GM18861 (cell line): ENCODE results near the gene DNASE1L2.

Experiments used
- ATAC-seq: cut with Tn5 transposase; IDR thresholded peaks from one replicate; pipeline ENCODE4 v1.9.1; 2021; ENCODE audit not compliant: unreplicated experiment

DNASE1L2 gene

GRCh38 chr16:2223221-2223941, 12.9 kb upstream of the DNASE1L2 start, which contains the start of gene E4F1:
Gene E4F1 (plus strand): TSS chr16:2223591. CDS start chr16:2223614, 23 bp downstream.
- peak; percentile 86 for ATAC-seq

DNA sequence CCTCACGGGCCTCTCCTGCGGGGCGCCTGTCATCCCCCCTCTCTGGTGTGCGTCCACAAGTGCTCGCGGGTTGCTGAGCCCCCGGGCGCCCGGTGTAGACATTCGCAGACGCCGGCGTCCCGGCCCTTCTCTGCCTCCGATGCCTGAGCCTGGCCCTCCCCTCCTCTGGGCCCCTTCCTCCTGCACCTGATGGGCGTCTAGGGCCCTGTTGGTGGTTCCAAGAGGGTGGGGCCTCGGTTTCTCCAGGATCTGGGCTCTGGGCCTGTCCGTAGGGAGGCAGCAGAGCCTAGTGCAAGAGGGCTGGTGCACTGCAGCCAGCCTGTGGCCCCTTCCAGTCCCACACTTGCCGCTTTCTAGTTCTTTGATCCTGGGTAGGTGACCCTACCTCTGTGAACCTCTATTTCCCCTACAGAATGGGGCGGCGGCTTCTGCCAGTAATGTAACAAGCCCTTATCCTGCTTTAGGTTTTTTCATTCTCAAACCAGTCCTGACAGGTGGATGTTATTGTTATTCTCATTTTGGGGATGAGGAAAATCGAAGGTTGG, 12.2 kb upstream of the DNASE1L2 start:
- peak; percentile 5 for ATAC-seq

DNA sequence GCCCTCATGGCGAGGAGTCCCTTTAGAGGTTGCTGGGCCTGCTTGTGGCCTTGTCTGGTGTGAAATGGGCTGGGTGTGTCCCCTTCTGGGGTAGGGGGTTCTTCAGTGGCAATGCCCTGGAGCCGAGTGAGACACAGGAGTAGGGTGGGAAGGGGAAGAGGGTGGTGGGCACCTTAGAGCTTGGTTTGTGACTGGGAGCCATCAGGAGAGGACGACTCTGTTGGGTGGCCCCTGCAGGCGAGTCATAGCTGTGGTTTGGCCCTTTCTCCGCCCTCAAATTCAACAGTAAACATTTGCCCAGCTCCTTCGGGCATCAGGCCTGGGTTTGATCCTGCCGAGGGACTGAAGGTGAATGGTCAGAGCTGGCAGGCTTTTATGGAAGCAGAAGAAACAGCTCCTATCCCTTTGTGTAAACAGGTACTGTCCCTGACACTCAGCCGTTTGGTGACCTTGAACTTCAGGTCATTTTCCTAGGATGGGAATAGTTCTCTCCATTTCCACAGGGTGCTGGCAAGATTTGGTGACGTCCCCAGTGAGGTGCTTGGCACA, 9.9 kb upstream of the DNASE1L2 start:
- no peak for ATAC-seq

GRCh38 chr16:2226918-2227317, 9.3 kb upstream of the DNASE1L2 start:
- no peak for ATAC-seq

DNA sequence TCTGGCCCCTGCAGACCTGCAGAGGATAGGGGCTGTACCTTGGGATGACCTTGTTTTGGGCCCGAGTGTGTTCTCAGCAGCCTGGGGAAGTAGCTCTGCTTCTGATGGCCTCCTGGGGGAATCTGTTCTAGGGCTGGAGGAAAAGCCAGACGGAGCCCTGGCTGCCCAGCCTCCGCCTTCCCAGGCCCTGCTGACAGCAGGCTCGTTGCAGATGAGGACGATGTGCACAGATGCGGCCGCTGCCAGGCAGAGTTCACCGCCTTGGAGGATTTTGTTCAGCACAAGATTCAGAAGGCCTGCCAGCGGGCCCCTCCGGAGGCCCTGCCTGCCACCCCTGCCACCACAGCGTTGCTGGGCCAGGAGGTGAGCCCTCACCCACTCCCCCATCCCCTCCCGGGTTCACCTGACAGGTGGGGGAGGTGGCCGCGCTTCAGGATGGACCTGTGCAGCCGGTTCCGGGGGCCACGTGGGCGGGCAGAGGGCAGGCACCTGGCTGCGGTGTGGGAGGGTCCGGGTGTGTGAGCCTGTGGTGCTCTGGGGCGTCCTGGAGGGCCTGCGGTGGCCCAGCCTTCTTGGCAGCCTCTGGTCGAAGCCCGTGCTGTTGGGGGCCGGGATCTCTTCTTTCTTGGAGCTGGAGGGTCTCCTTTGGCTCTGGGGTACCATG, 8.0 kb upstream of the DNASE1L2 start:
- ATAC-seq, result no peak

GRCh38 chr16:2229091-2229490, 7.2 kb upstream of the DNASE1L2 start:
- no peak for ATAC-seq

- ATAC-seq, result no peak
Measured at GRCh38 chr16:2229632-2230250, 6.5 kb upstream of the DNASE1L2 start.

- ATAC-seq, result no peak
Measured at GRCh38 chr16:2230376-2230775, 5.9 kb upstream of the DNASE1L2 start.

- ATAC-seq, result no peak
Measured at GRCh38 chr16:2231016-2231931, 5.0 kb upstream of the DNASE1L2 start.

GRCh38 chr16:2232094-2232990, 3.9 kb upstream of the DNASE1L2 start:
- ATAC-seq, result no peak

DNA sequence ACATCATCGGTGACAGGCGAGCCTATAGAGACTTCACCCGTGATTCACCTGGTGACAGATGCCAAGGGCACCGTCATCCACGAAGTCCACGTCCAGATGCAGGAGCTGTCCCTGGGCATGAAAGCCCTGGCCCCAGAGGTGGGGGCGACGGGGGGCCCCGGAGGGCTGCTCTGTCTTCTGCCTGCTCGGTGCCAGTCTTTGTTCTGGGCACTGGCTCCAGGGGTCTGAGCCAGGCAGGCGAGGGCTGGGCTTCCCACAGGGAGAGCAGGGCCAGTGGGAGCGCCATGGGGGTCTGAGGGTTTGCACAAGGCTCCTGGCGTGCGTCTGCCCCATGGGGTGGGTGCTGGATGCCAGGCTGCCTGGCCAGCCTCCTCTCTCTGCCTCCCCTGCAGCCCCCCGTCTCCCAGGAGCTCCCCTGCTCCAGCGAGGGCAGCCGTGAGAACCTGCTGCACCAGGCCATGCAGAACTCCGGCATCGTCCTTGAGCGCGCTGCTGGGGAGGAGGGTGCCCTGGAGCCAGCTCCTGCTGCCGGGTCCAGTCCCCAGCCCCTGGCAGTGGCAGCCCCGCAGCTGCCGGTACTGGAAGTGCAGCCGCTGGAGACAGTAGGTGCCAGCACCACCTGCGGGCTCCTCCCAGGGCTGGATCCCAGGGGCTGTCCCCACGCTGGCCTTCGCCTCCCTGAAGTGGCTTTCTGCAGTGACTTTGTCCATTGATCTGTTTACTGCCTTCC, 3.0 kb upstream of the DNASE1L2 start:
- ATAC-seq, result no peak

- no peak for ATAC-seq
Measured at GRCh38 chr16:2233872-2234812, 2.1 kb upstream of the DNASE1L2 start.

- no peak for ATAC-seq
Measured at GRCh38 chr16:2234813-2235170, 1.5 kb upstream of the DNASE1L2 start.

- no peak for ATAC-seq
Measured at GRCh38 chr16:2235234-2235651, 1.0 kb upstream of the DNASE1L2 start.

- no peak for ATAC-seq
Measured at GRCh38 chr16:2235695-2236336, 428 bp upstream of the DNASE1L2 start.

DNA sequence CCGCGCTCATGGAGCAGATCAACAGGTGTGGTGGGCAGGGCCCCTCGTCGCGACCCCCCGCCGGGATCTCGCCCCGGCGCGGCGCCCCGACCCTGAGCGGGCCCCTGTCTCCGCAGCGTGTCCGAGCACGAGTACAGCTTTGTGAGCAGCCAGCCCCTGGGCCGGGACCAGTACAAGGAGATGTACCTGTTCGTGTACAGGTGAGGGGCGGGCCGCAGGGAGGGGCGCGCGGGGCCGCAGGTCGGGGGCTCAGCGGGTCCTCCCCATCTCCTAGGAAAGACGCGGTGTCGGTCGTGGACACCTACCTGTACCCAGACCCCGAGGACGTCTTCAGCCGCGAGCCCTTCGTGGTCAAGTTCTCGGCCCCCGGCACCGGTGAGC, 848 bp downstream of the DNASE1L2 start:
- no peak for ATAC-seq

- no peak for ATAC-seq
Measured at GRCh38 chr16:2237493-2238149, 1.4 kb downstream of the DNASE1L2 start.
